IPS DF 4.7 (cell line): ENCODE results near the gene SLC38A4.

Source experiments
- DNase-seq: peaks from one replicate; pipeline ENCODE4 v3.0.0-alpha.2; 2013; ENCODE audit warnings: low spot score; ENCODE audit errors: extremely low read depth

The SLC38A4 gene

GRCh38 chr12:46814143-46814542, 11.7 kb downstream of the SLC38A4 start:
- DNase-seq = no peak

- no peak for DNase-seq
These were observed 14.6 kb downstream of the SLC38A4 start for GRCh38 chr12:46811185-46811584.

GRCh38 chr12:46808955-46809697, 16.7 kb downstream of the SLC38A4 start:
- DNase-seq = no peak

GRCh38 chr12:46808317-46808716, 17.5 kb downstream of the SLC38A4 start:
- DNase-seq = no peak

- DNase-seq = no peak
These were observed 21.7 kb downstream of the SLC38A4 start for GRCh38 chr12:46804054-46804453.

- no peak for DNase-seq
These were observed 22.3 kb downstream of the SLC38A4 start for GRCh38 chr12:46803517-46803916.

- no peak for DNase-seq
These were observed 24.5 kb downstream of the SLC38A4 start for GRCh38 chr12:46801293-46801692.

GRCh38 chr12:46800160-46800559, 25.6 kb downstream of the SLC38A4 start:
- DNase-seq = no peak

- DNase-seq = no peak
These were observed 27.1 kb downstream of the SLC38A4 start for GRCh38 chr12:46798648-46799047.

- DNase-seq = no peak
These were observed 27.7 kb downstream of the SLC38A4 start for GRCh38 chr12:46798056-46798455.

GRCh38 chr12:46795988-46796387, 29.8 kb downstream of the SLC38A4 start:
- DNase-seq = no peak

- no peak for DNase-seq
These were observed 31.1 kb downstream of the SLC38A4 start for GRCh38 chr12:46794593-46795190.

- no peak for DNase-seq
These were observed 32.9 kb downstream of the SLC38A4 start for GRCh38 chr12:46792925-46793324.

- no peak for DNase-seq
These were observed 35.7 kb downstream of the SLC38A4 start for GRCh38 chr12:46790066-46790465.

- DNase-seq = no peak
These were observed 37.5 kb downstream of the SLC38A4 start for GRCh38 chr12:46788072-46788887.

GRCh38 chr12:46787496-46788055, 38.2 kb downstream of the SLC38A4 start:
- DNase-seq = no peak

- no peak for DNase-seq
These were observed 39.0 kb downstream of the SLC38A4 start for GRCh38 chr12:46786774-46787173.

- no peak for DNase-seq
These were observed 40.4 kb downstream of the SLC38A4 start for GRCh38 chr12:46785382-46785781.

GRCh38 chr12:46783871-46784270, 41.9 kb downstream of the SLC38A4 start:
- no peak for DNase-seq

- DNase-seq = no peak
These were observed 45.9 kb downstream of the SLC38A4 start for GRCh38 chr12:46779879-46780278.

- DNase-seq = no peak
These were observed 46.7 kb downstream of the SLC38A4 start for GRCh38 chr12:46779063-46779462.

- no peak for DNase-seq
These were observed 47.4 kb downstream of the SLC38A4 start for GRCh38 chr12:46778415-46778814.
